CD4-positive, alpha-beta T cell treated with Interleukin-21 for 1 hour (primary cell): ENCODE data around the gene TBCA.

ENCODE experiments used
- DNase-seq: peaks from one replicate; pipeline ENCODE4 v3.0.0-alpha.2; 2020

The TBCA gene

DNA sequence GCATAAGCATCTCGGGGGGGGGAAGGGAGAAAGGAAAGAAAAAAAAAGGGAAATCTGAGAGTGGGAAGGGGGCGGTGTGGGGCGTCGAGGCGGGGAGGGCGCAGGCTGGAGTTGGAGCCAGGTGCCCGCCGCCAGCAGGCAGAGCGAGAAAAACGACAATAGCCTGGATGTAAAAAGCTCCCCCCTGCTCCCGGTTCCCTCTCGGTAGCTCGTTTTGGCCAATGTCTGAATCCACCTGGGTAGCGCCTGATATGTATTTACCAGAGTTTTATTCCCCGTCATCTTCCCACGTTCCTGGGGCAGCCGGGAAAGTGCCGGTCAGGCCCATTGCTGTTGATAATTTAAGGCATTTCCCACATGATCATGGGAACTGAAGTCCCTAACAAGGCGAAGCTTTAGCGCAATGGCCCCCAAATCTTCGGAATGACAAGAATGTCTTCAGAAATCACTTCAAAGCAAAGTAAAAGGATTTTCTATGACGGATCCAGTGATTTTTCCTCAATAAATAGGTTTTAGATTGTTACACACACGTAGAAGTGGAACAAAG is 134.7 kb downstream of the TBCA start:
- no peak for DNase-seq
